22Rv1 (cell line): ENCODE measurements around the gene CCL2.

Experiments used
- H3K27ac ChIP-seq: fragments of 450-650 bp; 2 replicates; pipeline ENCODE4 v1.5.1; 2017
- CTCF ChIP-seq: fragments of 450-650 bp; IDR thresholded peaks from 2 replicates; pipeline ENCODE4 v1.5.1; 2017; ENCODE audit warnings: mild to moderate bottlenecking
- ZFX ChIP-seq: fragments of 450-650 bp; IDR thresholded peaks from 2 replicates; pipeline ENCODE4 v1.6.1; 2017; ENCODE audit warnings: antibody characterized with exemption, borderline replicate concordance

CCL2 gene

DNA sequence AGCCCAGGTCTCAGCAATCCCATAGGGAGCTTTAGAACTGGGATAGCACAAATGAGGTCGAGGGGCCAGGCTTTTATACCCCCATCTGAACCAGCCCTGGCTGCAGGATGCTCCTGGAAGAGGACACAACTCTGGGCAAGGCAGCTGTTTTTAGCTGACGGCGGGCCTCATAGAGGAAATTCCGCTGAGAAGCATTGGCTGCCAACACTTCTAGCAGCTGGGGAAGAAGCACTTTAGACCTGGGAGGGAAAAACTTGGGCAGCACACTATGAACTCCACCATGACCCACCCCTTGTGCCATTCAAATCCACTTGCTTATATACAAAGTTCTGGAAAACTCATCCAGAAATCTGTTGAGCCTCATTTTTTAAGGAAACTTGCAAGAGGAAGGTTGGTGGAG is 35.5 kb downstream of the CCL2 start:
- no peak for TF ChIP-seq CTCF

GRCh38 chr17:34291721-34292348 is 36.8 kb downstream of the CCL2 start:
- H3K27ac ChIP-seq: no peak overlapping the region
- no peak for TF ChIP-seq CTCF
- no peak for TF ChIP-seq ZFX

More for the DNA sequence above, 35.5 kb downstream of the CCL2 start:
- H3K27ac ChIP-seq: no peak overlapping the region

DNA sequence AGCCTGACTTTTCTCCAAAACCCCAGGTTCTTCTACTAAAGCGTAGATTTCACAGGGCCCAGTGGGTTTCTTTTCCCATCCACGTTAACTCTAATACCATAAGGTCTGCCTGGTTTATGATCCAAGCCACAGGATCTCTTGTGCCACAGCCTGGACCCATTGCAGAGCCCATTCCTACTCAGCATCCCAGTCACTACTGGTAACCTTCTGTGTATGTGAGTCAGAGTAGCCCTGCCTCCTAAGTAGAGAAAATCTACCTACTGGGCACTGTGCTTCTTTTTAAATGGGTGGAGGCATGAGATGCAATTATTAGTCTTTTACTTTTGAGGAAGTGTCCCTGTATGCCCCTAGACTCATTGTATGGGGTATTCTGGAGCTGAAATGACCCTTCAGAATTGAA is 43.9 kb downstream of the CCL2 start:
- TF ChIP-seq CTCF (no peak), ZFX (no peak)
- no peak overlapping the region for H3K27ac ChIP-seq

DNA sequence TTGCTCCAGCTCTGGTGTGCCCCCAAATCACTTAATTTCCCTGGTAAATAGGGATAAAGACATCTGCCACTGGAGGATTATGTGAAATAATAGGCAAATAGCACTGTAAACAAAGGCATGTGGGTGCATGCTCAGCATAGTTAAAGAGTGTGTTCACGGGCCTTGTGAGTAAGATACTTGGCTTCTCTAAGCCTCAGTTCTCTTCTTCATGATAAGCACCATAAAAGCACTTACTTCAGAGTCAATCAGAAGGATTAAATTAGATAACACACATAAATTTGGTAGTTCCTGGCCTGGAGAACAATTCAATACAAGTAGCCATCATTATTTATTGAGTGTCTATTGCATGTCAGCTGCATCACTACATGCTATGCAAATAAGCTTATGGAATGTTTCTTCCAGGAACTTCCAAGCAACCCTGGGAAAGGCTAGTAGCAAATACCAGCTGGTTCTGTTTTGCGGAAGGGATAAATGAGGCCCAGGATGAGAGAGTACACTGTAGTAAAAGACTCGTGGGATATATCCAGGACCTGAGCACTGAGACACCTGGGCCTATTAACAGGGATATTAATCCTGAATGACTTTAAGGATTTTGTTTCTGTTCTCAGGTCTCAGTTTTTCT is 45.0 kb downstream of the CCL2 start:
- no peak overlapping the region for H3K27ac ChIP-seq
- TF ChIP-seq CTCF (no peak), ZFX (no peak)

GRCh38 chr17:34300652-34301370 is 45.7 kb downstream of the CCL2 start:
- H3K27ac ChIP-seq: no peak overlapping the region
- TF ChIP-seq ZFX: no peak
- TF ChIP-seq CTCF: no peak

DNA sequence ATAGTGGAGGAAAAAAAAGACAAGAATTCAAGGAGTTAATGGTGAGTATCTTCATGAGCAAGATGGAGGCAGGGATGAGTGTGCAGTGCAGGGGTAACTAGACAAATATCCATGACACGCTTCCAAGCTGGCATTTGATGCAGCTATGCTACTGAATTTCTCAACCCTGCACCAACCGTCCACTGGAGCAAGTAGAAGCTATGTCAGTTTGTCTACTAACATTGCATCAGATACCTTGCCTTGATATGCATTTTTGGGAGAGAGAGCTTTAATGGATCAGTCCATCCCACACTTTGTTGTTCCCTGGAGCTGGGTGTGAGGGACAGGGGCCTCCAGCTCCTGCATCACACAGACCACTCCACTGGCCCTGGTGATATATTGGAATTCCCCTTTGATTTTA is 46.9 kb downstream of the CCL2 start:
- no peak overlapping the region for H3K27ac ChIP-seq
- TF ChIP-seq ZFX (no peak), CTCF (no peak)

- TF ChIP-seq CTCF (no peak), ZFX (no peak)
- no peak overlapping the region for H3K27ac ChIP-seq
Observed at GRCh38 chr17:34302636-34303035, 47.6 kb downstream of the CCL2 start.
